ENCODE measurements around the gene EML2.

- TF ChIP-seq SUZ12 (IDR thresholded peaks at IDR 0.05) = no peak
- TF ChIP-seq FOXA1 (IDR thresholded peaks at IDR 0.05) = no peak
- no peak for TF ChIP-seq ELF4 (IDR thresholded peaks at IDR 0.05)
- TF ChIP-seq SP1 (IDR thresholded peaks at IDR 0.05) = no peak
- TF ChIP-seq HDGF (IDR thresholded peaks at IDR 0.05; ENCODE audit: borderline replicate concordance) = no peak
- no peak for TF ChIP-seq FOXM1 (IDR thresholded peaks at IDR 0.05; ENCODE audit: borderline replicate concordance)
- no peak for TF ChIP-seq PKNOX1 (IDR thresholded peaks at IDR 0.05)
- no peak for TF ChIP-seq ZNF384 (IDR thresholded peaks at IDR 0.05)
- TF ChIP-seq ARNT (IDR thresholded peaks at IDR 0.05) = no peak
- no peak for TF ChIP-seq TARDBP (IDR thresholded peaks at IDR 0.05)
- no peak for TF ChIP-seq FOXK2 (IDR thresholded peaks at IDR 0.05)
- no peak for TF ChIP-seq LEF1 (IDR thresholded peaks at IDR 0.05; ENCODE audit: borderline replicate concordance)
- TF ChIP-seq BHLHE40 (IDR thresholded peaks at IDR 0.05; ENCODE audit: borderline replicate concordance) = no peak
- no peak for TF ChIP-seq NFRKB (IDR thresholded peaks at IDR 0.05)
These were observed 49.4 kb downstream of the EML2 start for GRCh38 chr19:45589768-45590167.

Measured in HEK293T (cell line).